ENCODE results near the gene FRMD4A.

FRMD4A gene

GRCh38 chr10:13795653-13796555 lies 534.8 kb downstream of the FRMD4A start:
- no peak for TF ChIP-seq RAD21 (IDR thresholded peaks at IDR 0.05; ENCODE audit: low read depth)
- no peak for TF ChIP-seq YY1 (IDR thresholded peaks at IDR 0.05; ENCODE audit: low read depth)
- no peak for TF ChIP-seq USF1 (IDR thresholded peaks at IDR 0.05)
- TF ChIP-seq EP300 (IDR thresholded peaks at IDR 0.05; ENCODE audit: borderline replicate concordance): no peak
- no peak for TF ChIP-seq CEBPB (IDR thresholded peaks at IDR 0.05)
- no peak for TF ChIP-seq EGR1 (IDR thresholded peaks at IDR 0.05)
- no peak for TF ChIP-seq REST (IDR thresholded peaks at IDR 0.05; ENCODE audit: low read depth)

- TF ChIP-seq EP300 (IDR thresholded peaks at IDR 0.05; ENCODE audit: borderline replicate concordance): no peak
These were observed 535.6 kb downstream of the FRMD4A start for GRCh38 chr10:13794992-13795612.

- TF ChIP-seq YY1 (IDR thresholded peaks at IDR 0.05; ENCODE audit: low read depth): no peak
- TF ChIP-seq RAD21 (IDR thresholded peaks at IDR 0.05; ENCODE audit: low read depth): no peak
- TF ChIP-seq EP300 (IDR thresholded peaks at IDR 0.05; ENCODE audit: borderline replicate concordance): no peak
- no peak for TF ChIP-seq TAF1 (IDR thresholded peaks at IDR 0.05; ENCODE audit: low read depth)
- no peak for TF ChIP-seq CEBPB (IDR thresholded peaks at IDR 0.05)
- TF ChIP-seq CREB1 (IDR thresholded peaks at IDR 0.05; ENCODE audit: low read depth): no peak
- TF ChIP-seq TEAD4 (IDR thresholded peaks at IDR 0.05): no peak
- no peak for TF ChIP-seq EGR1 (IDR thresholded peaks at IDR 0.05)
- no peak for TF ChIP-seq MAX (IDR thresholded peaks at IDR 0.05)
- TF ChIP-seq FOXM1 (IDR thresholded peaks at IDR 0.05; ENCODE audit: borderline replicate concordance, low read depth): no peak
These were observed 538.7 kb downstream of the FRMD4A start for GRCh38 chr10:13792006-13792405.

- TF ChIP-seq REST (IDR thresholded peaks at IDR 0.05; ENCODE audit: low read depth) (no peak), TAF1 (IDR thresholded peaks at IDR 0.05; ENCODE audit: low read depth) (no peak), EP300 (IDR thresholded peaks at IDR 0.05; ENCODE audit: borderline replicate concordance) (no peak), FOXM1 (IDR thresholded peaks at IDR 0.05; ENCODE audit: borderline replicate concordance, low read depth) (no peak), CEBPB (IDR thresholded peaks at IDR 0.05) (no peak)
These were observed 539.2 kb downstream of the FRMD4A start for GRCh38 chr10:13791483-13791882.

GRCh38 chr10:13790196-13790595 lies 540.5 kb downstream of the FRMD4A start:
- no peak for TF ChIP-seq REST (IDR thresholded peaks at IDR 0.05; ENCODE audit: low read depth)
- no peak for TF ChIP-seq CREB1 (IDR thresholded peaks at IDR 0.05; ENCODE audit: low read depth)
- TF ChIP-seq TEAD4 (IDR thresholded peaks at IDR 0.05): no peak
- TF ChIP-seq ZBTB7A (IDR thresholded peaks at IDR 0.05; ENCODE audit: low read depth): no peak
- TF ChIP-seq USF1 (IDR thresholded peaks at IDR 0.05): no peak
- TF ChIP-seq MAX (IDR thresholded peaks at IDR 0.05): no peak
- no peak for TF ChIP-seq TCF12 (IDR thresholded peaks at IDR 0.05; ENCODE audit: low read depth)
- TF ChIP-seq RAD21 (IDR thresholded peaks at IDR 0.05; ENCODE audit: low read depth): no peak

Data from Ishikawa (cell line).